K562 (cell line): ENCODE results near the gene MITF. TPM values are rescaled to one million over a fixed set of nuclear protein-coding genes. Genes with fewer than 3 reads are reported as not detected.

Source experiments
- ARID3A ChIP-seq: IDR thresholded peaks from 2 replicates; pipeline ENCODE4 v1.6.1; 2012; ENCODE audit warnings: low read depth, low read length, improper control_type of control experiment, borderline replicate concordance
- ATF3 ChIP-seq, 2 experiments: fragments of 450-650 bp in 1 of 2; sonication (generic) in 1 of 2; formaldehyde crosslinking in 1 of 2; IDR thresholded peaks in 1 of 2; conservative IDR thresholded peaks in 1 of 2; 2 replicates each; pipeline versions ENCODE4 v1.6.1 to v1.8.1; 2016 to 2023; ENCODE audit warnings: mild to moderate bottlenecking in 2 of 2, moderate library complexity in 2 of 2, inconsistent platforms in 1 of 2, missing genetic modification reagents in 1 of 2
- ATF4 ChIP-seq: fragments of 450-650 bp; formaldehyde crosslinking; IDR thresholded peaks from 2 replicates; pipeline ENCODE4 v1.4.0; 2022; ENCODE audit warnings: mild to moderate bottlenecking, moderate library complexity
- CTBP1 ChIP-seq: fragments of 450-650 bp; IDR thresholded peaks from 2 replicates; pipeline ENCODE4 v1.6.1; 2016; ENCODE audit warnings: borderline replicate concordance
- DPF2 ChIP-seq: fragments of 450-650 bp; IDR thresholded peaks from 2 replicates; pipeline ENCODE4 v1.6.1; 2016
- FOSL1 ChIP-seq: fragments of 200-800 bp; sonication (Bioruptor generic); conservative IDR thresholded peaks from 2 replicates; pipeline ENCODE4 v1.6.1; 2016; ENCODE audit warnings: missing genetic modification characterization, missing compliant biosample characterization
- FUS ChIP-seq: fragments of 200-400 bp; formaldehyde crosslinking; optimal IDR thresholded peaks from 2 replicates; pipeline ENCODE3; 2017; ENCODE audit warnings: low read depth, low read length
- GABPB1 ChIP-seq: sonication (generic); formaldehyde crosslinking; IDR thresholded peaks from 2 replicates; pipeline ENCODE4 v1.8.0; 2022; ENCODE audit warnings: mild to moderate bottlenecking, missing genetic modification reagents
- HDAC2 ChIP-seq: fragments of 450-650 bp; IDR thresholded peaks from 2 replicates; pipeline ENCODE4 v1.6.1; 2016; ENCODE audit warnings: mild to moderate bottlenecking
- HDGF ChIP-seq: fragments of 450-650 bp; IDR thresholded peaks from 2 replicates; pipeline ENCODE4 v1.6.1; 2016
- HLTF ChIP-seq: fragments of 450-650 bp; IDR thresholded peaks from 2 replicates; pipeline ENCODE4 v1.6.1; 2016
- HNRNPUL1 ChIP-seq: fragments of 200-400 bp; formaldehyde crosslinking; IDR thresholded peaks from 2 replicates; pipeline ENCODE4 v1.6.1; 2017; ENCODE audit warnings: low read length
- LCOR ChIP-seq: sonication (generic); formaldehyde crosslinking; IDR thresholded peaks from 2 replicates; pipeline ENCODE4 v1.8.0; 2022; ENCODE audit warnings: mild to moderate bottlenecking, missing genetic modification reagents
- MEF2A ChIP-seq: IDR thresholded peaks from 2 replicates; pipeline ENCODE4 v1.6.1; 2011; ENCODE audit warnings: low read depth, mild to moderate bottlenecking, low read length, moderate library complexity; ENCODE audit not compliant: control insufficient read depth
- MXD1 ChIP-seq: fragments of 250-450 bp; sonication (Bioruptor Pico); IDR thresholded peaks from 2 replicates; pipeline ENCODE4 v1.8.0; 2021; ENCODE audit warnings: borderline replicate concordance, mild to moderate bottlenecking, moderate library complexity; ENCODE audit not compliant: poor library complexity, severe bottlenecking
- NCOA2 ChIP-seq, 2 experiments: fragments of 450-650 bp; IDR thresholded peaks; 2 replicates each; pipeline ENCODE4 v1.6.1; 2018; ENCODE audit warnings: mild to moderate bottlenecking in 2 of 2, moderate library complexity in 1 of 2; ENCODE audit not compliant: partially characterized antibody in 2 of 2
- POLR2A ChIP-seq: fragments of 450-650 bp; conservative IDR thresholded peaks from 2 replicates; pipeline ENCODE4 v1.6.1; 2016
- RBBP5 ChIP-seq: fragments of 200-600 bp; sonication (generic); IDR thresholded peaks from 2 replicates; pipeline ENCODE4 v1.6.1; 2012; ENCODE audit warnings: borderline replicate concordance, mild to moderate bottlenecking, low read length, control low read depth, inconsistent platforms; ENCODE audit not compliant: insufficient read depth, poor library complexity, severe bottlenecking
- RBM22 ChIP-seq: fragments of 200-400 bp; formaldehyde crosslinking; IDR thresholded peaks from 2 replicates; pipeline ENCODE4 v1.6.1; 2018; ENCODE audit warnings: low read length, low read depth; ENCODE audit not compliant: poor library complexity, severe bottlenecking
- SMARCC2 ChIP-seq: fragments of 450-650 bp; IDR thresholded peaks from 2 replicates; pipeline ENCODE4 v1.6.1; 2017; ENCODE audit warnings: antibody characterized with exemption, moderate library complexity, mild to moderate bottlenecking, low read depth
- THAP7 ChIP-seq: fragments of 250-450 bp; sonication (Bioruptor Pico); IDR thresholded peaks from 2 replicates; pipeline ENCODE4 v1.5.0; 2021
- TRIM24 ChIP-seq, 2 experiments: fragments of 450-650 bp; IDR thresholded peaks; 2 replicates each; pipeline ENCODE4 v1.6.1; 2016
- ZNF143 ChIP-seq: sonication (generic); formaldehyde crosslinking; IDR thresholded peaks from 2 replicates; pipeline ENCODE4 v1.9.0; 2022; ENCODE audit warnings: mild to moderate bottlenecking, missing genetic modification reagents
- ZNF511 ChIP-seq: sonication (generic); formaldehyde crosslinking; IDR thresholded peaks from 2 replicates; pipeline ENCODE4 v1.8.0; 2022; ENCODE audit warnings: mild to moderate bottlenecking, missing genetic modification reagents
- ZNF668 ChIP-seq: fragments of 250-450 bp; sonication (Bioruptor Pico); IDR thresholded peaks from 2 replicates; pipeline ENCODE4 v1.8.0; 2022; ENCODE audit warnings: mild to moderate bottlenecking, inconsistent platforms
- polyA plus RNA-seq, 8 experiments: library from polyadenylated mRNA; depleted of rRNA in 4 of 8; stranded (reverse) in 5 of 8; unstranded in 3 of 8; fragments of >200 nt; fragmentation: Nextera tagmentation in 2 of 8; fragmentation: Illumina TruSeq in 1 of 8; extraction: Ambion mirVana in 2 of 8; extraction: Trizol in 1 of 8; gene quantifications; 2 replicates each; pipeline versions ENCODE4 v1.2.1 to v1.2.3, GENCODE V29; 2011 to 2014; ENCODE audit warnings: inconsistent platforms in 1 of 8, missing spikeins in 1 of 8
- total RNA-seq, 7 experiments: library from RNA; depleted of rRNA in 6 of 7; stranded (reverse); fragments of >200 nt in 6 of 7; fragmentation: Illumina TruSeq in 2 of 7; extraction: Trizol in 2 of 7; gene quantifications; 2 replicates each; pipeline versions ENCODE4 v1.2.1 to v1.2.3, GENCODE V29; 2011 to 2021; ENCODE audit warnings: low replicate concordance in 1 of 7

MITF gene
- total and polyA plus RNA-seq, 9 of the 15 experiments (the other 6 are each of a cell fraction or from before 2014, with no cell fraction given), result 5.6 to 14.9 (median 11.1) TPM

GRCh38 chr3:69791919-69792399 lies 52.7 kb downstream of the MITF start (continued):
- no peak for TF ChIP-seq MXD1 (CRISPR knock-in tag)
- peak; percentile 96 for TF ChIP-seq SMARCC2
- peak; percentile 95 for TF ChIP-seq HDAC2
- no peak for TF ChIP-seq ZNF143 (CRISPR knock-in tag)
- TF ChIP-seq ZNF668 (CRISPR knock-in tag), result no peak
- peak; percentile 80; the same call in 1 of the 2 replicates for TF ChIP-seq LCOR (CRISPR knock-in tag)
- TF ChIP-seq DPF2, result peak; percentile 99
- TF ChIP-seq RBM22, result no peak
- peak; percentile 78; the same call in 1 of the 2 replicates for TF ChIP-seq ATF3 (IDR thresholded peaks at IDR 0.05)
- peak; percentile 78; the same call in 1 of the 2 replicates for TF ChIP-seq ATF3 (CRISPR knock-in tag; conservative IDR thresholded peaks at IDR 0.05)
- peak; percentile 37; the same call in 1 of the 2 replicates for TF ChIP-seq GABPB1 (CRISPR knock-in tag)
- TF ChIP-seq HLTF, result 0 out of 2 replicates have a peak, but pooled peaks have one; percentile 24
- no peak for TF ChIP-seq ATF4
- TF ChIP-seq THAP7 (CRISPR knock-in tag), result no peak
- TF ChIP-seq CTBP1, result peak; percentile 96
- TF ChIP-seq ZNF511 (CRISPR knock-in tag), result no peak
- TF ChIP-seq HDGF, result no peak
- peak; percentile 48 to 70 for TF ChIP-seq NCOA2 (IDR thresholded peaks at IDR 0.05; ENCODE audit: partially characterized antibody in 2 of 2)
- TF ChIP-seq RBBP5, result no peak
- TF ChIP-seq MEF2A, result peak; percentile 12; the same call in 1 of the 2 replicates
- peak; percentile 81 for TF ChIP-seq ARID3A
- no peak for TF ChIP-seq HNRNPUL1
- peak; percentile 95 for TF ChIP-seq FOSL1 (tag)
- no peak for TF ChIP-seq FUS
- TF ChIP-seq POLR2A, result no peak
- peak; percentile 85 to 92 for TF ChIP-seq TRIM24 (IDR thresholded peaks at IDR 0.05)
